Endothelial cell of umbilical vein (primary cell): ENCODE measurements around the gene TGM1. TPM values are rescaled to one million over a fixed set of nuclear protein-coding genes. Genes with fewer than 3 reads are reported as not detected.
"Not testable (repeated sequence)": the region's sequence is repeated elsewhere in the genome, so short reads cannot be mapped to it uniquely, and the experiment has no call there.

Experiments used
- BruUV-seq: library from RNA; stranded (reverse); fragments of 400-500 nt; replicated peaks from 2 replicates; lab custom pipeline; 2021; lab: Mats Ljungman, UMichigan
- CTCF ChIA-PET: fragments of 300-600, 350-600 bp; sonication (Branson Sonifier 250); formaldehyde crosslinking; loops from one replicate; lab custom pipeline; 2021; ENCODE audit warnings: antibody characterized with exemption, inconsistent platforms; lab: Charles Lee
- POLR2A ChIA-PET: fragments of 300-600, 350-600 bp; sonication (Branson Sonifier 250); formaldehyde crosslinking; loops from one replicate; lab custom pipeline; 2021; ENCODE audit warnings: antibody characterized with exemption, inconsistent platforms; lab: Charles Lee
- DNase-seq: peaks from one replicate; pipeline ENCODE4 v3.0.0-alpha.2; 2011; ENCODE audit warnings: low read depth, low spot score
- FAIRE-seq: peaks from 2 replicates; lab custom pipeline; 2011; peaks lifted over from hg19 to GRCh38; lab: Jason Lieb, UNC
- H2AFZ ChIP-seq: 2 replicates; pipeline ENCODE4 v1.6.0; 2012; ENCODE audit warnings: low read depth, low read length, control low read depth, inconsistent platforms
- H3K27ac ChIP-seq: 2 replicates; pipeline ENCODE4 v1.5.1; 2011; ENCODE audit warnings: low read depth, mild to moderate bottlenecking, control low read depth, low read length, moderate library complexity; ENCODE audit not compliant: insufficient read depth
- H3K27me3 ChIP-seq, 2 experiments: 2 replicates each; pipeline versions ENCODE4 v1.6.0 to v1.6.1; 2011; ENCODE audit warnings: low read length in 2 of 2, mixed read lengths in 1 of 2; ENCODE audit not compliant: control insufficient read depth in 2 of 2, insufficient read depth in 2 of 2
- H3K36me3 ChIP-seq, 2 experiments: 2 replicates in 1 of 2; 3 replicates in 1 of 2; pipeline ENCODE4 v1.5.1; 2011; ENCODE audit warnings: low read length in 2 of 2, mild to moderate bottlenecking in 1 of 2, moderate library complexity in 1 of 2; ENCODE audit not compliant: control insufficient read depth in 2 of 2, insufficient read depth in 2 of 2; ENCODE audit errors: extremely low read depth in 1 of 2
- H3K4me1 ChIP-seq: 3 replicates; pipeline ENCODE4 v1.5.1; 2011; ENCODE audit warnings: mild to moderate bottlenecking, low read length; ENCODE audit not compliant: control insufficient read depth, insufficient read depth; ENCODE audit errors: extremely low read depth
- H3K4me2 ChIP-seq: 2 replicates; pipeline ENCODE4 v1.6.1; 2011; ENCODE audit warnings: low read length, control low read depth, mixed read lengths; ENCODE audit not compliant: insufficient read depth
- H3K4me3 ChIP-seq, 3 experiments: fragments of 200-600 bp in 1 of 3; sonication (generic), shearing (Covaris generic) in 1 of 3; replicated peaks in 1 of 3; 2 replicates each; pipeline ENCODE4 v1.5.1; 2011 to 2016; ENCODE audit warnings: control low read depth in 3 of 3, low read length in 3 of 3, mild to moderate bottlenecking in 2 of 3, inconsistent platforms in 1 of 3, low read depth in 1 of 3, moderate library complexity in 1 of 3; ENCODE audit not compliant: insufficient read depth in 1 of 3
- H3K79me2 ChIP-seq: 2 replicates; pipeline ENCODE4 v1.6.0; 2012; ENCODE audit warnings: low read length, inconsistent platforms; ENCODE audit not compliant: control insufficient read depth, insufficient read depth
- H3K9ac ChIP-seq: replicated peaks from 2 replicates; pipeline ENCODE3; 2011; ENCODE audit warnings: low read length, control low read depth; ENCODE audit not compliant: insufficient read depth; ENCODE audit errors: extremely low read depth
- H3K9me1 ChIP-seq: replicated peaks from 3 replicates; pipeline ENCODE4 v1.6.0; 2011; ENCODE audit warnings: mild to moderate bottlenecking, low read length; ENCODE audit not compliant: control insufficient read depth, insufficient read depth; ENCODE audit errors: extremely low read depth
- H3K9me3 ChIP-seq: replicated peaks from 2 replicates; pipeline ENCODE4 v1.5.1; 2012; ENCODE audit warnings: low read length, inconsistent platforms; ENCODE audit not compliant: control insufficient read depth, insufficient read depth
- H4K20me1 ChIP-seq: replicated peaks from 2 replicates; pipeline ENCODE3; 2011; ENCODE audit warnings: mild to moderate bottlenecking, low read length; ENCODE audit not compliant: control insufficient read depth, insufficient read depth; ENCODE audit errors: extremely low read depth
- CTCF ChIP-seq, 2 donors: IDR thresholded peaks; 1 replicate in 1 of 2; 2 replicates in 1 of 2; pipeline ENCODE4 v1.5.1; 2011; ENCODE audit warnings: low read length in 2 of 2, mild to moderate bottlenecking in 2 of 2, moderate library complexity in 2 of 2, control low read depth in 1 of 2, inconsistent platforms in 1 of 2, low read depth in 1 of 2; ENCODE audit not compliant: insufficient read depth in 1 of 2; ENCODE audit errors: extremely low read depth in 1 of 2
- EZH2 ChIP-seq: IDR thresholded peaks from 2 replicates; pipeline ENCODE4 v1.6.1; 2012; ENCODE audit warnings: borderline replicate concordance, low read depth, mild to moderate bottlenecking, moderate library complexity, low read length, inconsistent platforms; ENCODE audit not compliant: severe bottlenecking
- FOS ChIP-seq: IDR thresholded peaks from 2 replicates; pipeline ENCODE4 v1.6.1; 2011; ENCODE audit warnings: mild to moderate bottlenecking, low read length, moderate library complexity, borderline replicate concordance; ENCODE audit not compliant: insufficient read depth
- GATA2 ChIP-seq: IDR thresholded peaks from 2 replicates; pipeline ENCODE4 v1.7.0; 2011; ENCODE audit warnings: low read depth, mild to moderate bottlenecking, moderate library complexity, mixed read lengths, low read length; ENCODE audit not compliant: insufficient read length, insufficient read depth
- JUN ChIP-seq: IDR thresholded peaks from 2 replicates; pipeline ENCODE4 v1.6.1; 2011; ENCODE audit warnings: borderline replicate concordance, low read depth; ENCODE audit not compliant: insufficient read length, insufficient read depth
- MAX ChIP-seq: IDR thresholded peaks from 2 replicates; pipeline ENCODE4 v1.6.1; 2011; ENCODE audit not compliant: insufficient read depth, insufficient read length
- MYC ChIP-seq: IDR thresholded peaks from one replicate; pipeline ENCODE4 v1.6.1; 2011; ENCODE audit warnings: mild to moderate bottlenecking, low read depth, low read length
- POLR2A ChIP-seq: IDR thresholded peaks from 2 replicates; pipeline ENCODE4 v1.6.1; 2012; ENCODE audit warnings: low read depth, mild to moderate bottlenecking, control low read depth, low read length
- POLR2AphosphoS5 ChIP-seq: IDR thresholded peaks from 2 replicates; pipeline ENCODE4 v1.6.1; 2012; ENCODE audit warnings: low read depth, mild to moderate bottlenecking, control low read depth, low read length, moderate library complexity; ENCODE audit not compliant: insufficient read depth
- dilution Hi-C: fragments of 300-500 bp; cut with MboI; formaldehyde crosslinking; loops from one replicate; pipeline ENCODE4 v1.15.0; 2019; ENCODE audit warnings: low sequenced_read_pairs; ENCODE audit not compliant: extremely low pct_ligation_motif_present
- intact Hi-C: fragments of 100-400 bp; cut with micrococcal nuclease; formaldehyde crosslinking; loops from one replicate; pipeline ENCODE4 v1.10.0; 2022
- polyA plus RNA-seq, 4 experiments: library from polyadenylated mRNA; depleted of rRNA in 3 of 4; stranded (reverse) in 3 of 4; unstranded in 1 of 4; fragments of >200 nt; gene quantifications; 2 replicates each; pipeline versions ENCODE4 v1.2.1 to v1.2.3, GENCODE V29; 2011 to 2012; ENCODE audit warnings: missing spikeins in 1 of 4
- total RNA-seq: library from RNA; stranded (reverse); gene quantifications from 2 replicates; pipeline ENCODE4 v1.2.3, GENCODE V29; 2021

The TGM1 gene
- total and polyA plus RNA-seq, 2 donors (not counting 3 experiments of a cell fraction or from before 2014, with no cell fraction given): 1.0 to 3.4 TPM

GRCh38 chr14:24219080-24219479, 43.9 kb downstream of the TGM1 start:
- ChIA-PET CTCF (interaction anchor here (0.9 to 2.7 kb wide), 4 partner anchors 9 to 89 kb away, joined by 3 to 14 read pairs (median 7); partner anchors contain the start of gene TINF2), POLR2A (no interaction called here)
- H3K9me3 ChIP-seq: no peaks in the 10 kb centered on the region
- no peak overlapping the region for H3K9ac ChIP-seq
- H3K4me1 ChIP-seq: peaks cover 5% of the 10 kb centered on the region
- no peak for TF ChIP-seq MYC
- no peak for TF ChIP-seq EZH2
- TF ChIP-seq MAX: no peak
- TF ChIP-seq JUN: no peak
- no peak for TF ChIP-seq GATA2
- no peak for TF ChIP-seq POLR2AphosphoS5
- no peak for TF ChIP-seq FOS
- TF ChIP-seq POLR2A: no peak
- TF ChIP-seq CTCF (IDR thresholded peaks at IDR 0.05; ENCODE audit: extremely low read depth in 1 of 2, insufficient read depth in 1 of 2, low read depth in 1 of 2, low read length in 2 of 2): no peak
- H3K27me3 ChIP-seq: no peaks in the 10 kb centered on the region
- no peak overlapping the region for H3K4me2 ChIP-seq
- no peak overlapping the region for H3K27ac ChIP-seq
- peaks cover 46% of the 10 kb centered on the region for H3K79me2 ChIP-seq
- H3K36me3 ChIP-seq: peaks cover 2 to 4% of the 10 kb centered on the region in 2 experiments
- no peak for FAIRE-seq
- no peak overlapping the region for H2AFZ ChIP-seq
- no peak for DNase-seq
- H4K20me1 ChIP-seq: no peaks in the 10 kb centered on the region
- dilution Hi-C loops (no loop called here), intact Hi-C loops (loop anchor here (5.0 kb wide), 1 partner anchor 162 kb away; no protein-coding TSS in a partner anchor)
- H3K9me1 ChIP-seq: no peaks in the 10 kb centered on the region
- BruUV-seq: no TSS peak
- no peak overlapping the region for H3K4me3 ChIP-seq

- CTCF ChIA-PET: interaction anchor here (1.8 kb wide), 1 partner anchor 54 kb away, joined by 12 read pairs; the partner anchor contains the start of gene RABGGTA
- H3K9me3 ChIP-seq, H3K27ac ChIP-seq, BruUV-seq, H4K20me1 ChIP-seq, dilution Hi-C loops, H3K9ac ChIP-seq, H2AFZ ChIP-seq, DNase-seq, H3K4me2 ChIP-seq, H3K9me1 ChIP-seq, H3K36me3 ChIP-seq, POLR2A ChIA-PET, H3K4me3 ChIP-seq, H3K27me3 ChIP-seq: not testable (repeated sequence)
- intact Hi-C loops: loop anchor here (1.0 to 5.0 kb wide), 5 partner anchors 25 to 214 kb away; partner anchors contain the start of genes RABGGTA and TINF2
- Histone ChIP-seq H3K79me2 (peaks cover 30% of the 10 kb centered on the region), H3K4me1 (peaks cover 11% of the 10 kb centered on the region)
- peak; percentile 64 for FAIRE-seq
These were observed 46.1 kb downstream of the TGM1 start for GRCh38 chr14:24216876-24217275.
